Measurements from ENCODE around the gene MAPK7. TPM values are rescaled to one million over a fixed set of nuclear protein-coding genes. Genes with fewer than 3 reads are reported as not detected.
A peak's percentile ranks its signal among the peaks of the same experiment; 100 is the strongest.

The MAPK7 gene
- total and polyA plus RNA-seq, 2 of the 8 experiments (the other 6 are each of a cell fraction or from before 2014, with no cell fraction given) = 15.2 to 28.1 TPM

DNA sequence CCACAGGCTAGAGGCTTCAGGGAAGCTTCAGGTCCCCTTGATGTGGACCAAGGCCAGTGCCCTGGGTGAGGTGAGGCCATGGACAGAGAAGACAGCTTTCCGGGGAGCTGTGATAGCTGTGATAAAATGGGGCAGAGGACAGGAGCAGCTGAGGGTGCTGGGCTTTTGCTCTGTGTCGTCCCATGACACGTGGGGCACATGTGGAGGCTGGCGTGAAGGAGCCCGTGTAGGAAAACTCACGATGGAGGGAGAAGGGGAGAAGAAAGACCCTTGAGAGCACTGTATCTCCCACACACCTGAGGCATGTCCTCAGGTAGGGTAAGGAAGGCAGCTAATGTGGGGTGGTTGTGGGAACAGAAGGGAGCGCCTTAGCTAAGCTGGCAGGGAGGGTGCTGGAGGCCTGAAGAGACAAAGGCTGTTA is 37.1 kb upstream of the MAPK7 start:
- Histone ChIP-seq H3K4me3 (ENCODE audit: extremely low read depth in 1 of 4, insufficient read depth in 2 of 4, low read depth in 3 of 4, low read length in 4 of 4) (no peak overlapping the region), H2AK5ac (ENCODE audit: low read depth, low read length) (0 out of 2 replicates have a peak overlapping the region, but pooled peaks have one; percentile 57), H2BK15ac (ENCODE audit: low read length) (no peak overlapping the region), H2AFZ (ENCODE audit: low read length) (no peak overlapping the region), H3K23me2 (ENCODE audit: low read depth, low read length) (no peaks in the 10 kb centered on the region), H2BK120ac (replicated peaks; ENCODE audit: low read depth, low read length) (no peak overlapping the region), H3K27ac (ENCODE audit: low read depth, low read length) (no peak overlapping the region), H4K5ac (ENCODE audit: insufficient read length, low read depth, low read length) (no peak overlapping the region), H2BK20ac (ENCODE audit: low read length) (no peak overlapping the region), H3K4ac (replicated peaks; ENCODE audit: insufficient read length, low read depth, low read length) (no peak overlapping the region), H3K79me1 (ENCODE audit: low read depth, low read length) (no peaks in the 10 kb centered on the region), H3K9ac (replicated peaks in 1 of 4; ENCODE audit: extremely low read depth in 1 of 4, low read depth in 3 of 4, low read length in 3 of 4) (no peak overlapping the region), H4K20me1 (replicated peaks in 1 of 2; ENCODE audit: control insufficient read depth in 1 of 2, insufficient read depth in 2 of 2, low read length in 2 of 2) (peaks cover 0 to 6% of the 10 kb centered on the region in 2 experiments), H2BK12ac (ENCODE audit: low read depth, low read length) (peak overlapping the region; percentile 63; the same call in 1 of the 2 replicates), H3K9me3 (ENCODE audit: insufficient read depth in 2 of 2, low read depth in 1 of 2, low read length in 1 of 2) (no peaks in the 10 kb centered on the region), H3K36me3 (ENCODE audit: control insufficient read depth in 2 of 4, insufficient read depth in 4 of 4, low read length in 3 of 4) (no peaks in the 10 kb centered on the region), H3K56ac (replicated peaks; ENCODE audit: insufficient read length, low read depth, low read length) (no peak overlapping the region), H4K91ac (replicated peaks; ENCODE audit: insufficient read length, low read length) (no peak overlapping the region), H4K8ac (ENCODE audit: extremely low read depth, insufficient read depth, low read length) (no peak overlapping the region), H3K4me2 (ENCODE audit: insufficient read depth in 1 of 2, low read depth in 2 of 2, low read length in 2 of 2) (no peak overlapping the region), H3K4me1 (replicated peaks in 1 of 4; ENCODE audit: control insufficient read depth in 3 of 4, insufficient read depth in 4 of 4, low read length in 3 of 4) (peaks cover 4 to 25% (median 15%) of the 10 kb centered on the region in 4 experiments), H3K18ac (ENCODE audit: extremely low read depth, low read length) (no peak overlapping the region), H3K27me3 (replicated peaks in 1 of 4; ENCODE audit: control insufficient read depth in 3 of 4, extremely low read depth in 1 of 4, insufficient read depth in 3 of 4, low read length in 3 of 4) (no peaks in the 10 kb centered on the region), H3K79me2 (ENCODE audit: control insufficient read depth in 1 of 2, insufficient read depth in 2 of 2, low read length in 2 of 2) (no peaks in the 10 kb centered on the region), H3K23ac (ENCODE audit: insufficient read length) (no peak overlapping the region), H2BK5ac (ENCODE audit: low read depth, low read length) (0 out of 2 replicates have a peak overlapping the region, but pooled peaks have one; percentile 35), H3K14ac (ENCODE audit: insufficient read length) (no peak overlapping the region)
- 75% methylated on average over 7 of the region's 7 CpGs; no CpG with 5 or more reads in 1 of the 2 experiments for WGBS, 2 experiments (ENCODE audit: extremely low coverage in 1 of 2, insufficient coverage in 1 of 2, insufficient read length in 1 of 2, insufficient replicate concordance in 2 of 2, low coverage in 1 of 2, low lambda C conversion rate in 2 of 2, missing lambda C conversion rate in 1 of 2)
- ChIA-PET POLR2A (ENCODE audit: partially characterized antibody) (interaction anchor here (0.8 to 1.7 kb wide), 3 partner anchors 8 to 128 kb away, joined by 3 to 5 read pairs (median 3); no protein-coding TSS in a partner anchor), CTCF (ENCODE audit: partially characterized antibody) (interaction anchor here (1.2 to 9.8 kb wide), 3 partner anchors 19 to 240 kb away, joined by 3 to 70 read pairs (median 4); partner anchors contain the start of gene B9D1)
- DNase-seq (ENCODE audit: low read depth in 1 of 2, low spot score in 2 of 2) = no peak
- no peak for FAIRE-seq
- TF ChIP-seq EZH2 (IDR thresholded peaks at IDR 0.05; ENCODE audit: low read depth, low read length, severe bottlenecking) (no peak), SAP30 (IDR thresholded peaks at IDR 0.05; ENCODE audit: insufficient read depth, insufficient replicate concordance, low read length) (no peak), MAFK (IDR thresholded peaks at IDR 0.05; ENCODE audit: low read depth, low read length) (no peak), TCF12 (IDR thresholded peaks at IDR 0.05; ENCODE audit: low read depth, low read length) (no peak), TAF1 (IDR thresholded peaks at IDR 0.05; ENCODE audit: low read depth, low read length) (no peak), POU5F1 (IDR thresholded peaks at IDR 0.05; ENCODE audit: low read depth, low read length) (no peak), CTBP2 (IDR thresholded peaks at IDR 0.05; ENCODE audit: borderline replicate concordance, insufficient read depth, insufficient read length, low read length) (no peak), TEAD4 (IDR thresholded peaks at IDR 0.05; ENCODE audit: low read depth, low read length) (no peak), CHD1 (IDR thresholded peaks at IDR 0.05; ENCODE audit: low read depth, low read length) (no peak), SUZ12 (IDR thresholded peaks at IDR 0.05; ENCODE audit: low read length) (no peak)
- TF ChIP-seq, protein P1, sequence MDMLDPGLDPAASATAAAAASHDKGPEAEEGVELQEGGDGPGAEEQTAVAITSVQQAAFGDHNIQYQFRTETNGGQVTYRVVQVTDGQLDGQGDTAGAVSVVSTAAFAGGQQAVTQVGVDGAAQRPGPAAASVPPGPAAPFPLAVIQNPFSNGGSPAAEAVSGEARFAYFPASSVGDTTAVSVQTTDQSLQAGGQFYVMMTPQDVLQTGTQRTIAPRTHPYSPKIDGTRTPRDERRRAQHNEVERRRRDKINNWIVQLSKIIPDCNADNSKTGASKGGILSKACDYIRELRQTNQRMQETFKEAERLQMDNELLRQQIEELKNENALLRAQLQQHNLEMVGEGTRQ (IDR thresholded peaks at IDR 0.05; ENCODE audit: low read length) = no peak
- TF ChIP-seq, protein P2, sequence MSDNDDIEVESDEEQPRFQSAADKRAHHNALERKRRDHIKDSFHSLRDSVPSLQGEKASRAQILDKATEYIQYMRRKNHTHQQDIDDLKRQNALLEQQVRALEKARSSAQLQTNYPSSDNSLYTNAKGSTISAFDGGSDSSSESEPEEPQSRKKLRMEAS (IDR thresholded peaks at IDR 0.05) = no peak

All from H1 (cell line).